ENCODE results near the gene CELA3B.
"Not testable (repeated sequence)": the region's sequence is repeated elsewhere in the genome, so short reads cannot be mapped to it uniquely, and the experiment has no call there.

CELA3B gene

GRCh38 chr1:21982122-21982521 lies 5.3 kb downstream of the CELA3B start:
- not testable (repeated sequence) for H3K4me1 ChIP-seq (ENCODE audit: control insufficient read depth in 2 of 2, insufficient read depth in 1 of 2, low read depth in 1 of 2, low read length in 2 of 2); H3K79me1 ChIP-seq (ENCODE audit: low read depth, low read length); H2BK120ac ChIP-seq (ENCODE audit: low read depth, low read length); H3K14ac ChIP-seq (ENCODE audit: low read length); H2AK5ac ChIP-seq (ENCODE audit: low read depth, low read length); H4K91ac ChIP-seq (ENCODE audit: low read depth, low read length, poor library complexity); H3K9me3 ChIP-seq (replicated peaks in 1 of 2; ENCODE audit: control insufficient read depth in 2 of 2, insufficient read depth in 1 of 2, low read depth in 1 of 2, low read length in 2 of 2); H3K27me3 ChIP-seq (ENCODE audit: control insufficient read depth in 3 of 3, insufficient read depth in 3 of 3, low read depth in 1 of 3, low read length in 3 of 3); H3K4me2 ChIP-seq (ENCODE audit: insufficient read depth, low read length, poor library complexity, severe bottlenecking); H3K27ac ChIP-seq (replicated peaks; ENCODE audit: low read length); H2BK15ac ChIP-seq (ENCODE audit: low read length); H3K4me3 ChIP-seq (ENCODE audit: low read length in 2 of 2); DNase-seq (ENCODE audit: low spot score); H2BK12ac ChIP-seq (ENCODE audit: low read length); H3K18ac ChIP-seq (ENCODE audit: low read length); H3K9ac ChIP-seq (ENCODE audit: low read depth, low read length, poor library complexity); H4K8ac ChIP-seq (ENCODE audit: low read depth, low read length); H3K36me3 ChIP-seq (replicated peaks in 1 of 2; ENCODE audit: control insufficient read depth in 2 of 2, insufficient read depth in 2 of 2, low read length in 2 of 2); H3K23ac ChIP-seq (ENCODE audit: low read depth, low read length, poor library complexity); H2AFZ ChIP-seq (ENCODE audit: low read length); H2BK5ac ChIP-seq (ENCODE audit: low read length); H3K4ac ChIP-seq (ENCODE audit: low read length)
- WGBS, 2 donors (ENCODE audit: extremely low coverage in 2 of 2, insufficient read length in 2 of 2, insufficient replicate concordance in 1 of 2): no CpG with 5 or more reads among the region's 6 CpGs

DNA sequence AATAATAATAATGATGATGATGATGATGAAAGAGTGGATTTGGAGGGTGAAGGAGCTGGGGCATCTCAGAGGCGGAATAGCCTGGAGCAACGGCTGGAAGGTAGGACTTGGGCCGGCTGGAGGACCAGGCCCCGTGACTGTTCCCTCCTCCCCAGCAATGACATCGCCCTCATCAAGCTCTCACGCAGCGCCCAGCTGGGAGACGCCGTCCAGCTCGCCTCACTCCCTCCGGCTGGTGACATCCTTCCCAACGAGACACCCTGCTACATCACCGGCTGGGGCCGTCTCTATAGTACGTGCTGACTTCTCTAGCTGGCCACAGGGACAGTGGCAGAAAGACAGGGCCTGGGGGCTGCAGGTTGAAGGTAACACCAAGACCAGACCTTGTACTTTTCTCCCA lies 6.7 kb downstream of the CELA3B start:
- H4K8ac ChIP-seq (ENCODE audit: low read depth, low read length); H3K79me1 ChIP-seq (ENCODE audit: low read depth, low read length); H3K27me3 ChIP-seq (ENCODE audit: control insufficient read depth in 3 of 3, insufficient read depth in 3 of 3, low read depth in 1 of 3, low read length in 3 of 3); H3K36me3 ChIP-seq (replicated peaks in 1 of 2; ENCODE audit: control insufficient read depth in 2 of 2, insufficient read depth in 2 of 2, low read length in 2 of 2); H3K4me1 ChIP-seq (ENCODE audit: control insufficient read depth in 2 of 2, insufficient read depth in 1 of 2, low read depth in 1 of 2, low read length in 2 of 2); H3K14ac ChIP-seq (ENCODE audit: low read length); H3K4me2 ChIP-seq (ENCODE audit: insufficient read depth, low read length, poor library complexity, severe bottlenecking); H3K4me3 ChIP-seq (ENCODE audit: low read length in 2 of 2); DNase-seq (ENCODE audit: low spot score); H3K9ac ChIP-seq (ENCODE audit: low read depth, low read length, poor library complexity); H3K23ac ChIP-seq (ENCODE audit: low read depth, low read length, poor library complexity); H3K27ac ChIP-seq (replicated peaks; ENCODE audit: low read length); H2BK5ac ChIP-seq (ENCODE audit: low read length); H2BK12ac ChIP-seq (ENCODE audit: low read length); H4K91ac ChIP-seq (ENCODE audit: low read depth, low read length, poor library complexity); H2AFZ ChIP-seq (ENCODE audit: low read length); H3K9me3 ChIP-seq (replicated peaks in 1 of 2; ENCODE audit: control insufficient read depth in 2 of 2, insufficient read depth in 1 of 2, low read depth in 1 of 2, low read length in 2 of 2); H3K18ac ChIP-seq (ENCODE audit: low read length); H3K4ac ChIP-seq (ENCODE audit: low read length); H2BK15ac ChIP-seq (ENCODE audit: low read length); H2BK120ac ChIP-seq (ENCODE audit: low read depth, low read length); H2AK5ac ChIP-seq (ENCODE audit: low read depth, low read length): not testable (repeated sequence)
- no CpG with 5 or more reads among the region's 15 CpGs for WGBS, 2 donors (ENCODE audit: extremely low coverage in 2 of 2, insufficient read length in 2 of 2, insufficient replicate concordance in 1 of 2)

- H4K91ac ChIP-seq (ENCODE audit: low read depth, low read length, poor library complexity); H2BK120ac ChIP-seq (ENCODE audit: low read depth, low read length); H3K14ac ChIP-seq (ENCODE audit: low read length); H4K8ac ChIP-seq (ENCODE audit: low read depth, low read length); H3K4me2 ChIP-seq (ENCODE audit: insufficient read depth, low read length, poor library complexity, severe bottlenecking); H3K4me1 ChIP-seq (ENCODE audit: control insufficient read depth in 2 of 2, insufficient read depth in 1 of 2, low read depth in 1 of 2, low read length in 2 of 2); H2BK5ac ChIP-seq (ENCODE audit: low read length); H3K18ac ChIP-seq (ENCODE audit: low read length); H3K27me3 ChIP-seq (ENCODE audit: control insufficient read depth in 3 of 3, insufficient read depth in 3 of 3, low read depth in 1 of 3, low read length in 3 of 3); H2BK15ac ChIP-seq (ENCODE audit: low read length); H3K9ac ChIP-seq (ENCODE audit: low read depth, low read length, poor library complexity); H3K9me3 ChIP-seq (replicated peaks in 1 of 2; ENCODE audit: control insufficient read depth in 2 of 2, insufficient read depth in 1 of 2, low read depth in 1 of 2, low read length in 2 of 2); H2BK12ac ChIP-seq (ENCODE audit: low read length); H3K27ac ChIP-seq (replicated peaks; ENCODE audit: low read length); H3K23ac ChIP-seq (ENCODE audit: low read depth, low read length, poor library complexity); H3K79me1 ChIP-seq (ENCODE audit: low read depth, low read length); H3K4me3 ChIP-seq (ENCODE audit: low read length in 2 of 2); DNase-seq (ENCODE audit: low spot score); H2AK5ac ChIP-seq (ENCODE audit: low read depth, low read length); H2AFZ ChIP-seq (ENCODE audit: low read length); H3K36me3 ChIP-seq (replicated peaks in 1 of 2; ENCODE audit: control insufficient read depth in 2 of 2, insufficient read depth in 2 of 2, low read length in 2 of 2); H3K4ac ChIP-seq (ENCODE audit: low read length): not testable (repeated sequence)
- WGBS, 2 donors (ENCODE audit: extremely low coverage in 2 of 2, insufficient read length in 2 of 2, insufficient replicate concordance in 1 of 2): no CpG with 5 or more reads among the region's 5 CpGs
Observed at GRCh38 chr1:21985893-21986292, 9.1 kb downstream of the CELA3B start.

DNA sequence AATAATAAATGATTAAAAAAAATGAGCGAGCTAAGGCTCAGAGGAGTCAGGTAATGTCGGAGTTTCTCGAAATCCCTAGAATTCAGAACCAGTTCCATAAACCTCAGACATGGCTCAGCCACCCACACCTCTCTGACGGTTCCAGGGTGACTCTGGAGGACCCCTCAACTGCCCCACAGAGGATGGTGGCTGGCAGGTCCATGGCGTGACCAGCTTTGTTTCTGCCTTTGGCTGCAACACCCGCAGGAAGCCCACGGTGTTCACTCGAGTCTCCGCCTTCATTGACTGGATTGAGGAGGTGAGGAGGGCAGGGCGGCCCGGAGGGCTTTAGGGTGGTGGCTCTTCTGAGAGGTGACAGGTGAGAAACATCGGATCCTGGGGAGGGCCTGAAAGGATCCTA lies 9.6 kb downstream of the CELA3B start:
- H4K91ac ChIP-seq (ENCODE audit: low read depth, low read length, poor library complexity); H3K27ac ChIP-seq (replicated peaks; ENCODE audit: low read length); H3K9me3 ChIP-seq (replicated peaks in 1 of 2; ENCODE audit: control insufficient read depth in 2 of 2, insufficient read depth in 1 of 2, low read depth in 1 of 2, low read length in 2 of 2); H3K79me1 ChIP-seq (ENCODE audit: low read depth, low read length); H2BK15ac ChIP-seq (ENCODE audit: low read length); H2BK120ac ChIP-seq (ENCODE audit: low read depth, low read length); H3K9ac ChIP-seq (ENCODE audit: low read depth, low read length, poor library complexity); H2AK5ac ChIP-seq (ENCODE audit: low read depth, low read length); H3K4me2 ChIP-seq (ENCODE audit: insufficient read depth, low read length, poor library complexity, severe bottlenecking); H3K4ac ChIP-seq (ENCODE audit: low read length); H3K4me1 ChIP-seq (ENCODE audit: control insufficient read depth in 2 of 2, insufficient read depth in 1 of 2, low read depth in 1 of 2, low read length in 2 of 2); H3K4me3 ChIP-seq (ENCODE audit: low read length in 2 of 2); H2AFZ ChIP-seq (ENCODE audit: low read length); H3K18ac ChIP-seq (ENCODE audit: low read length); H3K27me3 ChIP-seq (ENCODE audit: control insufficient read depth in 3 of 3, insufficient read depth in 3 of 3, low read depth in 1 of 3, low read length in 3 of 3); H2BK12ac ChIP-seq (ENCODE audit: low read length); DNase-seq (ENCODE audit: low spot score); H3K14ac ChIP-seq (ENCODE audit: low read length); H2BK5ac ChIP-seq (ENCODE audit: low read length); H3K23ac ChIP-seq (ENCODE audit: low read depth, low read length, poor library complexity); H3K36me3 ChIP-seq (replicated peaks in 1 of 2; ENCODE audit: control insufficient read depth in 2 of 2, insufficient read depth in 2 of 2, low read length in 2 of 2); H4K8ac ChIP-seq (ENCODE audit: low read depth, low read length): not testable (repeated sequence)
- WGBS, 2 donors (ENCODE audit: extremely low coverage in 2 of 2, insufficient read length in 2 of 2, insufficient replicate concordance in 1 of 2): no CpG with 5 or more reads among the region's 12 CpGs

Measured in neuronal stem cell (in vitro differentiated cells).